ENCODE data around the gene SPINK5.

SPINK5 gene

GRCh38 chr5:148156609-148157008, 92.8 kb downstream of the SPINK5 start:
- Histone ChIP-seq H3K23ac (ENCODE audit: low read depth, low read length, poor library complexity) (no peak overlapping the region), H2BK5ac (ENCODE audit: low read length) (no peak overlapping the region), H3K4ac (ENCODE audit: low read length) (no peak overlapping the region), H3K27ac (replicated peaks; ENCODE audit: low read length) (no peak overlapping the region), H4K8ac (ENCODE audit: low read depth, low read length) (no peak overlapping the region), H2AK5ac (ENCODE audit: low read depth, low read length) (no peak overlapping the region), H2BK15ac (ENCODE audit: low read length) (no peak overlapping the region), H3K27me3 (ENCODE audit: control insufficient read depth in 3 of 3, insufficient read depth in 3 of 3, low read depth in 1 of 3, low read length in 3 of 3) (no peaks in the 10 kb centered on the region), H3K9me3 (replicated peaks in 1 of 2; ENCODE audit: control insufficient read depth in 2 of 2, insufficient read depth in 1 of 2, low read depth in 1 of 2, low read length in 2 of 2) (no peaks in the 10 kb centered on the region), H3K36me3 (replicated peaks in 1 of 2; ENCODE audit: control insufficient read depth in 2 of 2, insufficient read depth in 2 of 2, low read length in 2 of 2) (no peaks in the 10 kb centered on the region), H3K79me1 (ENCODE audit: low read depth, low read length) (no peaks in the 10 kb centered on the region), H3K4me2 (ENCODE audit: insufficient read depth, low read length, poor library complexity, severe bottlenecking) (no peak overlapping the region), H3K9ac (ENCODE audit: low read depth, low read length, poor library complexity) (no peak overlapping the region), H3K18ac (ENCODE audit: low read length) (no peak overlapping the region), H3K4me3 (ENCODE audit: low read length in 2 of 2) (no peak overlapping the region), H3K4me1 (ENCODE audit: control insufficient read depth in 2 of 2, insufficient read depth in 1 of 2, low read depth in 1 of 2, low read length in 2 of 2) (no peaks in the 10 kb centered on the region), H4K91ac (ENCODE audit: low read depth, low read length, poor library complexity) (no peak overlapping the region), H2BK12ac (ENCODE audit: low read length) (no peak overlapping the region), H2BK120ac (ENCODE audit: low read depth, low read length) (no peak overlapping the region), H2AFZ (ENCODE audit: low read length) (no peak overlapping the region), H3K14ac (ENCODE audit: low read length) (no peak overlapping the region)
- no peak for DNase-seq (ENCODE audit: low spot score)
- no CpG with 5 or more reads among the region's 1 CpG for WGBS, 2 donors (ENCODE audit: extremely low coverage in 2 of 2, insufficient read length in 2 of 2, insufficient replicate concordance in 1 of 2)

GRCh38 chr5:148162038-148162437, 98.3 kb downstream of the SPINK5 start:
- Histone ChIP-seq H4K8ac (ENCODE audit: low read depth, low read length) (no peak overlapping the region), H3K4me2 (ENCODE audit: insufficient read depth, low read length, poor library complexity, severe bottlenecking) (no peak overlapping the region), H3K36me3 (replicated peaks in 1 of 2; ENCODE audit: control insufficient read depth in 2 of 2, insufficient read depth in 2 of 2, low read length in 2 of 2) (no peaks in the 10 kb centered on the region), H3K18ac (ENCODE audit: low read length) (no peak overlapping the region), H2BK5ac (ENCODE audit: low read length) (no peak overlapping the region), H3K4ac (ENCODE audit: low read length) (no peak overlapping the region), H3K79me1 (ENCODE audit: low read depth, low read length) (no peaks in the 10 kb centered on the region), H2BK12ac (ENCODE audit: low read length) (no peak overlapping the region), H3K23ac (ENCODE audit: low read depth, low read length, poor library complexity) (no peak overlapping the region), H4K91ac (ENCODE audit: low read depth, low read length, poor library complexity) (no peak overlapping the region), H3K4me3 (ENCODE audit: low read length in 2 of 2) (no peak overlapping the region), H2AK5ac (ENCODE audit: low read depth, low read length) (no peak overlapping the region), H2BK15ac (ENCODE audit: low read length) (no peak overlapping the region), H3K9me3 (replicated peaks in 1 of 2; ENCODE audit: control insufficient read depth in 2 of 2, insufficient read depth in 1 of 2, low read depth in 1 of 2, low read length in 2 of 2) (no peaks in the 10 kb centered on the region), H3K9ac (ENCODE audit: low read depth, low read length, poor library complexity) (no peak overlapping the region), H3K27me3 (ENCODE audit: control insufficient read depth in 3 of 3, insufficient read depth in 3 of 3, low read depth in 1 of 3, low read length in 3 of 3) (no peaks in the 10 kb centered on the region), H2BK120ac (ENCODE audit: low read depth, low read length) (no peak overlapping the region), H3K4me1 (ENCODE audit: control insufficient read depth in 2 of 2, insufficient read depth in 1 of 2, low read depth in 1 of 2, low read length in 2 of 2) (no peaks in the 10 kb centered on the region), H2AFZ (ENCODE audit: low read length) (no peak overlapping the region), H3K27ac (replicated peaks; ENCODE audit: low read length) (no peak overlapping the region), H3K14ac (ENCODE audit: low read length) (no peak overlapping the region)
- no peak for DNase-seq (ENCODE audit: low spot score)
- no CpG with 5 or more reads among the region's 1 CpG for WGBS, 2 donors (ENCODE audit: extremely low coverage in 2 of 2, insufficient read length in 2 of 2, insufficient replicate concordance in 1 of 2)

GRCh38 chr5:148163345-148163744, 99.6 kb downstream of the SPINK5 start:
- Histone ChIP-seq H3K4me2 (ENCODE audit: insufficient read depth, low read length, poor library complexity, severe bottlenecking) (no peak overlapping the region), H3K36me3 (replicated peaks in 1 of 2; ENCODE audit: control insufficient read depth in 2 of 2, insufficient read depth in 2 of 2, low read length in 2 of 2) (no peaks in the 10 kb centered on the region), H2BK5ac (ENCODE audit: low read length) (no peak overlapping the region), H3K14ac (ENCODE audit: low read length) (no peak overlapping the region), H3K4ac (ENCODE audit: low read length) (no peak overlapping the region), H2BK12ac (ENCODE audit: low read length) (no peak overlapping the region), H3K23ac (ENCODE audit: low read depth, low read length, poor library complexity) (no peak overlapping the region), H3K27me3 (ENCODE audit: control insufficient read depth in 3 of 3, insufficient read depth in 3 of 3, low read depth in 1 of 3, low read length in 3 of 3) (no peaks in the 10 kb centered on the region), H3K79me1 (ENCODE audit: low read depth, low read length) (no peaks in the 10 kb centered on the region), H3K18ac (ENCODE audit: low read length) (no peak overlapping the region), H2BK15ac (ENCODE audit: low read length) (no peak overlapping the region), H2AK5ac (ENCODE audit: low read depth, low read length) (no peak overlapping the region), H4K91ac (ENCODE audit: low read depth, low read length, poor library complexity) (no peak overlapping the region), H3K9ac (ENCODE audit: low read depth, low read length, poor library complexity) (no peak overlapping the region), H3K9me3 (replicated peaks in 1 of 2; ENCODE audit: control insufficient read depth in 2 of 2, insufficient read depth in 1 of 2, low read depth in 1 of 2, low read length in 2 of 2) (no peaks in the 10 kb centered on the region), H2AFZ (ENCODE audit: low read length) (no peak overlapping the region), H3K27ac (replicated peaks; ENCODE audit: low read length) (no peak overlapping the region), H4K8ac (ENCODE audit: low read depth, low read length) (no peak overlapping the region), H3K4me3 (ENCODE audit: low read length in 2 of 2) (no peak overlapping the region), H3K4me1 (ENCODE audit: control insufficient read depth in 2 of 2, insufficient read depth in 1 of 2, low read depth in 1 of 2, low read length in 2 of 2) (no peaks in the 10 kb centered on the region), H2BK120ac (ENCODE audit: low read depth, low read length) (no peak overlapping the region)
- WGBS, 2 donors (ENCODE audit: extremely low coverage in 2 of 2, insufficient read length in 2 of 2, insufficient replicate concordance in 1 of 2): no CpG with 5 or more reads among the region's 1 CpG
- no peak for DNase-seq (ENCODE audit: low spot score)

- no CpG with 5 or more reads among the region's 4 CpGs for whole genome bisulfite sequencing, 2 donors (ENCODE audit: extremely low coverage in 2 of 2, insufficient read length in 2 of 2, insufficient replicate concordance in 1 of 2)
- H3K14ac ChIP-seq (ENCODE audit: low read length): no peak overlapping the region
- no peak overlapping the region for H4K91ac ChIP-seq (ENCODE audit: low read depth, low read length, poor library complexity)
- no peak overlapping the region for H2BK12ac ChIP-seq (ENCODE audit: low read length)
- no peak overlapping the region for H3K27ac ChIP-seq (replicated peaks; ENCODE audit: low read length)
- H3K79me1 ChIP-seq (ENCODE audit: low read depth, low read length): no peaks in the 10 kb centered on the region
- H3K9ac ChIP-seq (ENCODE audit: low read depth, low read length, poor library complexity): no peak overlapping the region
- no peak overlapping the region for H2AFZ ChIP-seq (ENCODE audit: low read length)
- H3K27me3 ChIP-seq (ENCODE audit: control insufficient read depth in 3 of 3, insufficient read depth in 3 of 3, low read depth in 1 of 3, low read length in 3 of 3): no peaks in the 10 kb centered on the region
- no peak overlapping the region for H3K4me2 ChIP-seq (ENCODE audit: insufficient read depth, low read length, poor library complexity, severe bottlenecking)
- H3K18ac ChIP-seq (ENCODE audit: low read length): no peak overlapping the region
- no peak overlapping the region for H3K23ac ChIP-seq (ENCODE audit: low read depth, low read length, poor library complexity)
- H2AK5ac ChIP-seq (ENCODE audit: low read depth, low read length): no peak overlapping the region
- no peaks in the 10 kb centered on the region for H3K4me1 ChIP-seq (ENCODE audit: control insufficient read depth in 2 of 2, insufficient read depth in 1 of 2, low read depth in 1 of 2, low read length in 2 of 2)
- H3K9me3 ChIP-seq (replicated peaks in 1 of 2; ENCODE audit: control insufficient read depth in 2 of 2, insufficient read depth in 1 of 2, low read depth in 1 of 2, low read length in 2 of 2): no peaks in the 10 kb centered on the region
- H2BK15ac ChIP-seq (ENCODE audit: low read length): no peak overlapping the region
- H2BK5ac ChIP-seq (ENCODE audit: low read length): no peak overlapping the region
- no peak overlapping the region for H2BK120ac ChIP-seq (ENCODE audit: low read depth, low read length)
- no peak for DNase-seq (ENCODE audit: low spot score)
- no peaks in the 10 kb centered on the region for H3K36me3 ChIP-seq (replicated peaks in 1 of 2; ENCODE audit: control insufficient read depth in 2 of 2, insufficient read depth in 2 of 2, low read length in 2 of 2)
- H4K8ac ChIP-seq (ENCODE audit: low read depth, low read length): no peak overlapping the region
- no peak overlapping the region for H3K4me3 ChIP-seq (ENCODE audit: low read length in 2 of 2)
- H3K4ac ChIP-seq (ENCODE audit: low read length): no peak overlapping the region
Observed at GRCh38 chr5:148166550-148167283, 102.9 kb downstream of the SPINK5 start.
